Kidney glomerular epithelial cell (primary cell): ENCODE measurements around the gene DLX5.

Experiments
- DNase-seq: peaks from one replicate; lab custom pipeline; 2025; lab: John Stamatoyannopoulos, UW

DLX5 gene

DNA sequence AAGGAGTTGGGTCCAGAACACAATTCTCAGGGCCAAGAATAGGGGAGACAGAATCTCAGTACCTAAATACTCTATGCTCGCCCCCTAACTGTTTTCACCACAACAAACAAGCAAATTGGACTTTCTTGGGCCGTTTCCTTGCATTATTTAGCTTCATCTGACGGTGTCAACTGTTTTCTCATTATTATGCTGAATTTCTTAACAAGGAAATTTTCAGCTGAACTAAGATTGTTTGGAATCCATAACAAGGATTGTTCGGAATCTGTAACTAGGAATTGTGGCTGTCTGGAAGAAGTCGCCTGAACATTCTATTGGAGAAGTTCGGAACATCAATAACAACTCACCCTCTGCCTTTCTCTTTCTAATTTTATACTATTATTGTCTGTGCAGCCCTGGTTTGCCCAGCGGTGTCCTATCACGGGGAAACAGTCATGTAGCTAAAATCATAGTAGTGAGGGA is 34.7 kb downstream of the DLX5 start:
- DNase-seq = no peak

DNA sequence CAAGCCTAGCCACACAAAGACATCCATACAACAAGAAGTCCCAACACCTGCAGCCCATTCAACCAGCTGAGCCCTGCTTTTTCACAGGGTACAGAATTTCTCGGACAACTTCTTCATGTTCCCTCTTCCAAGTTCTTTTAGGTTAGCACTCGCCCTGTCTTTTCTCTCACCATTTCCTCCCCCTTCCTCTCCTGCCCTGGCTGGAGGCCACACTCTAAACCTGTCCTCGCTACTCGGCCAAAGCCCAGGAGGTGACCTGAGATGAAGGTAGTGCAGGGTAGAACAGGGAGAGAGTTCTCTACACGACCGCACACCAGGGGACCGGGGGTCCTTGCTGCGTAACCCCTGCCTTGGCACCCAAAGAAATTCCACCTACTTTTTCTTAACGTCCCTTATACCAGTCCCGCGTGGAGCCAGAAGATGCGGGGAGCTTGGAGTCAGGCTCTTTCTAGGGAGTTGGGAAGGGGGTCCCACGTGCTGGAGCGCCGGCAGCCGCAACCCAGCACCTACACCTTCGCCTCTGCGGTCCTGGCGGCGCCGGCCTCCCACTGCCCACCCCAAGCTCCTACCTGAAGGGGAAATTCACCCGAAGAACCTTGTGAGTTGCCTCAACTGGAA is 35.3 kb downstream of the DLX5 start:
- DNase-seq = no peak

DNA sequence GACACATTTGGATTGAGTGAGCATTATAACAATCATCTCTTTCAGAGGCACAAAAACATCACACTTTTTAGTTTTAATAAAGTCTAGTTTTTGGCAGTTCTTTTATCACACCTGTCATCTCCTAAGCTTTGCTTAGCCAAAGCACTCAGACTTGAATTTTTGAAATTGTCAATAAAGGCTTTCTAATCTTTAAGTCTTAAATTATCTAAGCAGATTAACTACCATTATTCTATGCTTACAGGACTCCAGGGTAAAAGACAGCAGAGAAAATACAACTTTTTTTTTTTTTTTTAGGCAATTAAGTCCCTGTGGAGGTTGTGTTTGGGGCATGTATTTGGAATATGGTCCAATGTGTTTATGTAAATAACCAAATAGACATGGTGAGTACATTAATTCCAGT is 36.9 kb downstream of the DLX5 start:
- no peak for DNase-seq

DNA sequence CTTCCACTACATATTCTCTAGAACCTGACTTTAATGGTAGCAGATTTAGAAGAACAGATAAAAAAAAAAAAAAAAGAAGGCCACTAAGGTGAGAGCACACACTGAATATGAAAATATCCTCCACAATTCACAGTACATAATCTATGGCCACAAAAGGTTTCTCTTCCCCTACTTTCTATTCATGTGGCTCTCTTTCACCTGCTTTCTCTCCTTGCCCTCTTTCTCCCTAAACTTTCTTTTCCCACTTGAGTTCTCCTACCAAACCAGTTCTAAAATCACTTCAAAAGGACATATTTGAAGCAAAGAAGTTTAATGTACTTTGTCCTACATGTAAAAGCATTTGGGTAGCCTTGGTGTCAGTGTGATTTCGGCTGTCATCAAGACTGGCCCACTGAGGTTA is 37.7 kb downstream of the DLX5 start:
- DNase-seq = no peak

DNA sequence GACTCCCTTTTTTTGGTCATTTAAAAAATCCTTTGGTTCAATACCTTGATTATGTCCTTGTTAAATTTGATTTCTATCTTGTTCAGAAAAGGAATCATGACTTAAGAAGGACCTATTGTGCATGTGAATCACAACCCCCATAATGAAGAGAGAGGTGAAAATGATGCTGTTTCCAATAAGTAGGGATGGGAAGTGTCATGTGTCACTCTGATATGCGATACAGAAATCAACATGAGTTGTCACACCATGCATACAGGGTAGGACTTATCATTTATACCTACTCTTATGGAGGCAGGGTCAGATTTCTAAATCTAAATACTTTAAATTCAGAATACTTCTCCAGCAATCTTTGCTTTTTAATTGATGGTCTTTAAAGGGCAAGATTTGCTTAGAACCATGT is 38.6 kb downstream of the DLX5 start:
- no peak for DNase-seq

DNA sequence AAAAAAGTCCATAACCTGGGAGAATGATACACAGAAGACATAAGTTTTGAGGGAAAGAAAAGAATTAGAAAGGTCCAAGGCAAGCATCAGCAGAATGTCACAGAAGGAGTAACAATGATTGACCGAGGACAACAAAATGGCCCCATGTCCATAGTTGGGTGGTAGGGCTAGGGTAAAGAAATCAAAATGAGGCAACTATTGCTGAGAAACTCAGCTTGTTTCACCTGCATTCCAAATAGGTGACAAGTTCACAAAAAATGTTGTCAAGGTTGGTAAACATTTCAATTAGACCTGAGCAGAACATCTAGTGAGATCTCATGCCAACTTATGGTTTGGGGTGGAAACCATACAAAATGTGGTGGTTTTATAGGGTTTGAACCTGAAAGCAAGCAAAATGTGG is 42.0 kb downstream of the DLX5 start:
- DNase-seq = no peak

DNA sequence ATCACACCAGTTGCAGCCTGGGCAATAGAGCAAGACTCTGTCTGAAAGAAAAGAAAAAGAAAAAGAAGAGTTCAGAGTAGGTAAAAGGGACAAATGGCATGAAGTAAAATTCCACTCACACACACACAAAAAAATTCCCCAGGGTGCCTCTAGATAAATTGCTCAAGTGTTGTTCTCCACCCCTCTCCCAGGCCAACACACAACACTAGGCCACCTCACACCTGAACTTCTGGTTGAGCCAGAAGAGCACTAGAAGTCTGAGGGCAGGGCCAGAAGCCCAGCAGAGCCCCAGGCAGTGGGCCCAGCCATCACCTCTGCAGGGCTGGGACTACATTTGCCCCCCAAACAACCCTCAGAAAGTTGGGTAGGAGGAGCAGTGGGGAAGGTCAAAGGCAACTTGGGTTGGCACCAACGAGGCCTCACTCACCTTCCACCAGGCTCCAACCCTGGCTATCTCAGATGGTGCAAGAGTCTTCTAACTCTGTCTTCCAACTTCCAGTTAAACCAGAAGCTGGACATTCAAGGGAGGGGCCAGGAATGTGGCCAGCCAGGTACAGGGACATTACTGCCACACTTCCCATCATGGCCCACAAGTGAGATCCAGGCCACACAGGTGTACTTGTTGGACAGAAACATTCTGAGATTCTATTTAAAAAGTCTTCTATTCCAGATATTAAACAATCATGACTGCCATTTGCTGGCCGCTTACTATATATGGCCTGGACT is 44.9 kb downstream of the DLX5 start:
- DNase-seq = no peak

DNA sequence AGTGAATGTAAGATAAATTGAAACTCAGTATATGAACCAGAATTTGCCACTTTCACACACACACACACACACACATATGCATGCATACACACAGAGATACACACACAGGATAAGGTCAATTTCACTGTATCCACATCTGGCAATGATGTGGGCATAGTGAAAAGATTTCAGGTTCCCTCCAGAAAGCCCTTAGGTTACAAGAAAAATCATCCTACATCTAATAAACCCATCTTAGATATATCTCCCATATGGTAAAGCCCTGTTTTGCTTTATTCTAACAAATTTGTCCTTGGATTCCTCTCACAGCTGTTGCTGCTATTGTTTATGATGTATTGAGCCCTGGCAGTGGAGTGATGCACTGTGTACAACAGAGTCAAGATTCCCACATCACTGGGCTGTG is 47.2 kb downstream of the DLX5 start:
- no peak for DNase-seq

DNA sequence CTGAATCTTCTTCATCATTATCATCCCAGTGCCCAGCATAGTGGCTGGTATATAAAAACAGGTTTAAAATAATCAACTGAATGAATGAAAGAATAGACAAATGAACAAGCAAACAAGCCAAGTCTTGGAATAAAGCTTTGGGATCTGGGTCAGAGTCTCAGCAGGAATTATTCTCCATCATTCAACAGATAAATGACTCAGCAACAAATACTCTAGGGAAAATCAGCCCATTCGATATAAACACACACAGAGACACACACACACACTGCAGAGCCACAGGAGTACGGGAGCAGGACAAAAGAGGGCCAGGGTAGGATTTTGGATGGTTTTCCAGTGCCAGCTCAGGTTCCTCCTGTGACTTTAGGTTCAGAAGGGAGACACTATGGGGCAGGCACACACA is 48.5 kb downstream of the DLX5 start:
- DNase-seq = no peak

DNA sequence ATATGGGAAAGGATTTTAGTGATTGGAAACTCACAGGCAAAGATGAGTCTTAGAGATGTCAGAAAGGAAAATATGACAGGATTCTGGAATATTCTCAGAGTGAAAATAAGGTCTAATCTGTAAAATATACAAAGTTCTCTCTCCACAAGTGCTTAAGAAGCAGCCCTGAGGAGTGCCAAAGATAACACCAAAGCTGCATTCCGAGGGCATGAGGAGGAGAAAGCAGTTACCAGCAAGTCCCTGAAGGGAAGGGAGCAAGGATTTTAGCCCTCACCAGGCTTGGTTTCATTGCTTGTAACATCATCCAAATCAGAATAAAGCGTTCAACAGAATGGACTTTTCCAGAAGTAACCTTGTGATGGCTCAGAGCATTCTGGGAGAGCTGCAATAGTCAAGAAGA is 50.6 kb downstream of the DLX5 start:
- DNase-seq = no peak

DNA sequence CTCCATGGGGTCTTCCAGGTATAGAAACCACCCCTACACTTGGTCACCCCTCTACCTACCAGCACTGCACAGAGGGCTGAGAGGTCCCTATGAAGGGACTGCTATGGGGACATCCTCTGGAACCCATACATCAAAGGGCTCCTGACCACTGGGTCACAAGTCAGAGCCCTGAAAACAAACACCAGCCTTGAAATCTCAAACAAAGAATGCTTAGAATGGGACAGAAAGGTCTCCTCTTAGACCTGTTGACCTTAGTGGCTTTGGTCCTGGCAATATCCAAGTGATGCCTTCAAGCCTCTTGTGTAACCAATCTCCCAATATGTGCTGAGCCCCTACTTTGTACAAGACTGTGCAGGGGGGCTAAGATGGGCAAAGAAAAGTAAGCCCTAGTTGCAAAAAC is 53.9 kb downstream of the DLX5 start:
- no peak for DNase-seq
